ENCODE data around the gene SVOP. TPM values are rescaled to one million over a fixed set of nuclear protein-coding genes. Genes with fewer than 3 reads are reported as not detected.

The SVOP gene
- total and polyA plus RNA-seq, 2 donors (not counting 1 experiment from before 2014, with no cell fraction given), result not detected

GRCh38 chr12:109027767-109028166 lies 6.9 kb upstream of the SVOP start:
- H3K4me2 ChIP-seq (replicated peaks; ENCODE audit: low read depth, low read length, poor library complexity, severe bottlenecking), result no peak overlapping the region
- no peaks in the 10 kb centered on the region for H3K4me1 Mint-ChIP-seq
- H3K9ac ChIP-seq (ENCODE audit: low read length), result no peak overlapping the region
- H3K4me1 ChIP-seq (ENCODE audit: control insufficient read depth in 2 of 2, insufficient read depth in 2 of 2, low read length in 2 of 2), result no peaks in the 10 kb centered on the region
- no peak overlapping the region for H3K27ac Mint-ChIP-seq
- CTCF ChIA-PET, result no interaction called here
- H3K79me2 ChIP-seq (ENCODE audit: control insufficient read depth, insufficient read depth, low read length), result no peaks in the 10 kb centered on the region
- no peak overlapping the region for H3K4me3 Mint-ChIP-seq
- no peaks in the 10 kb centered on the region for H4K20me1 ChIP-seq (ENCODE audit: control insufficient read depth, insufficient read depth, low read length, poor library complexity, severe bottlenecking)
- H2AFZ ChIP-seq (ENCODE audit: insufficient read depth, low read depth, low read length, poor library complexity, severe bottlenecking), result no peak overlapping the region
- ATAC-seq (ENCODE audit: low read depth), result no peak
- POLR2A ChIA-PET, result no interaction called here
- H3K27me3 ChIP-seq (replicated peaks in 1 of 4; ENCODE audit: control extremely low read depth in 1 of 4, control insufficient read depth in 3 of 4, insufficient read depth in 4 of 4, low read length in 3 of 4), result peaks cover 0 to 8% (median 1%) of the 10 kb centered on the region in 4 experiments
- H3K9me3 Mint-ChIP-seq (ENCODE audit: insufficient read depth), result peaks cover 4% of the 10 kb centered on the region
- H3K27ac ChIP-seq (ENCODE audit: low read length in 2 of 2), result no peak overlapping the region
- DNase-seq, result no peak
- H3K9me3 ChIP-seq (ENCODE audit: control extremely low read depth in 1 of 3, control insufficient read depth in 2 of 3, insufficient read depth in 1 of 3, low read length in 2 of 3), result peaks cover 0 to 1% (median 0%) of the 10 kb centered on the region in 3 donors
- H3K27me3 Mint-ChIP-seq, result peaks cover 23% of the 10 kb centered on the region
- WGBS (ENCODE audit: insufficient coverage), result no CpG with 5 or more reads among the region's 1 CpG
- H3K36me3 ChIP-seq (replicated peaks in 1 of 2; ENCODE audit: control extremely low read depth in 1 of 2, control insufficient read depth in 1 of 2, extremely low read depth in 1 of 2, insufficient read depth in 2 of 2, low read length in 1 of 2), result no peaks in the 10 kb centered on the region
- intact Hi-C loops (cut with micrococcal nuclease), result no loop called here
- H3K4me3 ChIP-seq (ENCODE audit: control extremely low read depth in 1 of 5, extremely low read depth in 1 of 5, insufficient read depth in 1 of 5, low read depth in 2 of 5, low read length in 4 of 5), result no peak overlapping the region
- no peak for TF ChIP-seq CTCF (IDR thresholded peaks at IDR 0.05)
- no peak for TF ChIP-seq EZH2 (IDR thresholded peaks at IDR 0.05; ENCODE audit: borderline replicate concordance, insufficient read depth, low read depth, low read length, poor library complexity, severe bottlenecking)

GRCh38 chr12:109020146-109020795 lies 597 bp downstream of the SVOP start:
- no peak overlapping the region for H3K4me3 Mint-ChIP-seq
- CTCF ChIA-PET, result no interaction called here
- ATAC-seq (ENCODE audit: low read depth) (no peak), DNase-seq (no peak)
- H3K4me1 Mint-ChIP-seq, result peaks cover 4% of the 10 kb centered on the region
- H3K4me2 ChIP-seq (replicated peaks; ENCODE audit: low read depth, low read length, poor library complexity, severe bottlenecking), result peak overlapping the region; percentile 38
- H4K20me1 ChIP-seq (ENCODE audit: control insufficient read depth, insufficient read depth, low read length, poor library complexity, severe bottlenecking), result no peaks in the 10 kb centered on the region
- H3K27me3 Mint-ChIP-seq, result peaks cover 44% of the 10 kb centered on the region
- no peak overlapping the region for H3K27ac ChIP-seq (ENCODE audit: low read length in 2 of 2)
- no peak overlapping the region for H3K27ac Mint-ChIP-seq
- no peaks in the 10 kb centered on the region for H3K36me3 ChIP-seq (replicated peaks in 1 of 2; ENCODE audit: control extremely low read depth in 1 of 2, control insufficient read depth in 1 of 2, extremely low read depth in 1 of 2, insufficient read depth in 2 of 2, low read length in 1 of 2)
- no peaks in the 10 kb centered on the region for H3K9me3 Mint-ChIP-seq (ENCODE audit: insufficient read depth)
- no peak overlapping the region for H3K9ac ChIP-seq (ENCODE audit: low read length)
- peaks cover 0 to 33% (median 27%) of the 10 kb centered on the region in 4 experiments for H3K27me3 ChIP-seq (replicated peaks in 1 of 4; ENCODE audit: control extremely low read depth in 1 of 4, control insufficient read depth in 3 of 4, insufficient read depth in 4 of 4, low read length in 3 of 4)
- H2AFZ ChIP-seq (ENCODE audit: insufficient read depth, low read depth, low read length, poor library complexity, severe bottlenecking), result no peak overlapping the region
- no peak overlapping the region for H3K4me3 ChIP-seq (ENCODE audit: control extremely low read depth in 1 of 5, extremely low read depth in 1 of 5, insufficient read depth in 1 of 5, low read depth in 2 of 5, low read length in 4 of 5)
- intact Hi-C loops (cut with micrococcal nuclease), result no loop called here
- peaks cover 4 to 5% of the 10 kb centered on the region in 2 donors for H3K4me1 ChIP-seq (ENCODE audit: control insufficient read depth in 2 of 2, insufficient read depth in 2 of 2, low read length in 2 of 2)
- no peak for TF ChIP-seq CTCF (IDR thresholded peaks at IDR 0.05)
- TF ChIP-seq EZH2 (IDR thresholded peaks at IDR 0.05; ENCODE audit: borderline replicate concordance, insufficient read depth, low read depth, low read length, poor library complexity, severe bottlenecking), result no peak
- 81% methylated on average over 4 of the region's 7 CpGs for WGBS (ENCODE audit: insufficient coverage)
- no peaks in the 10 kb centered on the region for H3K79me2 ChIP-seq (ENCODE audit: control insufficient read depth, insufficient read depth, low read length)
- H3K9me3 ChIP-seq (ENCODE audit: control extremely low read depth in 1 of 3, control insufficient read depth in 2 of 3, insufficient read depth in 1 of 3, low read length in 2 of 3), result peaks cover 0 to 1% (median 0%) of the 10 kb centered on the region in 3 donors
- POLR2A ChIA-PET, result no interaction called here

Data from B cell (primary cell).